ENCODE measurements around the gene EXOC3L4. TPM values are rescaled to one million over a fixed set of nuclear protein-coding genes. Genes with fewer than 3 reads are reported as not detected.
A peak's percentile ranks its signal among the peaks of the same experiment; 100 is the strongest.

EXOC3L4 gene
- total and polyA plus RNA-seq, 2 donors: 16.0 to 83.7 TPM

GRCh38 chr14:103057372-103058163 is 37.0 kb upstream of the EXOC3L4 start, which contains the start of gene CDC42BPB:
Gene CDC42BPB (minus strand): TSS chr14:103057549. CDS start chr14:103057173, 376 bp downstream.
- peak within 1 kb of the TSS; percentile 25 to 56 for H3K4me3 ChIP-seq (ENCODE audit: low read length in 2 of 2)
- H3K4me1 ChIP-seq (ENCODE audit: control insufficient read depth in 2 of 2, insufficient read depth in 2 of 2, low read length in 2 of 2): no peaks in the 10 kb centered on the region
- DNase-seq (ENCODE audit: low read depth in 6 of 9, low spot score in 9 of 9): peak in 1 of 9 donors; percentile 32
- 2% methylated on average over 112 of the region's 113 CpGs for WGBS
- H3K27ac ChIP-seq (ENCODE audit: low read depth in 1 of 2, low read length in 1 of 2): peak within 1 kb of the TSS in 1 of 2 donors; percentile 58
- H3K36me3 ChIP-seq (ENCODE audit: control insufficient read depth in 2 of 2, insufficient read depth in 2 of 2, low read length in 1 of 2): no peaks in the 10 kb centered on the region
- H3K27me3 ChIP-seq (ENCODE audit: control insufficient read depth in 2 of 2, insufficient read depth in 1 of 2, low read length in 1 of 2): peaks cover 51 to 68% of the 10 kb centered on the region in 2 donors
- H3K9me3 ChIP-seq (ENCODE audit: control insufficient read depth in 2 of 2, insufficient read depth in 1 of 2, low read length in 1 of 2): no peaks in the 10 kb centered on the region

DNA sequence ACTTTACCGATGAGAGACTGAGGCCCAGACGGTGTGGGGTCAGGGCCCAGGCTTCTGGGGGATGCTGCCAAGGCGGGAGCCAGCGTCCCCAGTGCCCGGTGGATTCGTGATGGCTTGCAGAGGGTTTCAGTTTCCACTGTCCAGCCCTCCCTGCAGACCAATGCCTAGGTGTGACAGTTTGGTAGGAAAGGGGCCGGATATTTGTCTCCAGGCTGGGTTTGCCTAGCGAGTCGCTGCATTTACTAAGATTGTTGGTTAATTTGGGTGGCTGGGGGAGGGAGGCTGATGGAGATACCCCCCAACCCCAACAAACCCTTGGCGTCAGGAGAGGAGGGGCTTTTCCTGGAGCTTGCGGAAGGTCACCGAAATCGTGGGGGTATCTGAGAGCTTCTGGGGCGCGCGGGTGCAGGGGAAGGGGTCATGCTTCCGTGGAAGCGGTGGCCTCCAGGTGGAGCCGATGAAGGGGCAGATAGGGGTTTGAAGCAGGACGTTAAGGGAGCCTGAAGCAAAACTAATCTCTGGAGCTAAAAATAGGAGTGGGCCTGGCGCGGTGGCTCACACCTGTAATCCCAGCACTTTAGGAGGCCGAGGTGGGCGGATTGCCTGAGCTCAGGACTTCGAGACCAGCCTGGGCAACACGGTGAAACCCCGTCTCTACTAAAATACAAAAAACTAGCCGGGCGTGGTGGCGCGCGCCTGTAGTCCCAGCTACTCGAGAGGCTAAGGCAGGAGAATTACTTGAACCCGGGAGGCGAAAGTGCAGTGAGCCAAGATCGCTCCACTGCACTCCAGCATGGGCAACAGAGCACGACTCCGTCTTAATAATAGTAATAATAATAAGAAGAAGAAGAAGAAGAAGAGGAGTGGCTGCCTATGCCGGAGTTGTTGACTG is 36.1 kb upstream of the EXOC3L4 start:
- no peak for DNase-seq (ENCODE audit: low read depth in 6 of 9, low spot score in 9 of 9)
- H3K9me3 ChIP-seq (ENCODE audit: control insufficient read depth in 2 of 2, insufficient read depth in 1 of 2, low read length in 1 of 2): no peaks in the 10 kb centered on the region
- no peaks in the 10 kb centered on the region for H3K4me1 ChIP-seq (ENCODE audit: control insufficient read depth in 2 of 2, insufficient read depth in 2 of 2, low read length in 2 of 2)
- peak overlapping the region; percentile 25 to 56 for H3K4me3 ChIP-seq (ENCODE audit: low read length in 2 of 2)
- no peaks in the 10 kb centered on the region for H3K36me3 ChIP-seq (ENCODE audit: control insufficient read depth in 2 of 2, insufficient read depth in 2 of 2, low read length in 1 of 2)
- H3K27ac ChIP-seq (ENCODE audit: low read depth in 1 of 2, low read length in 1 of 2): no peak overlapping the region
- H3K27me3 ChIP-seq (ENCODE audit: control insufficient read depth in 2 of 2, insufficient read depth in 1 of 2, low read length in 1 of 2): peaks cover 51 to 68% of the 10 kb centered on the region in 2 donors
- WGBS: 56% methylated on average over 39 of the region's 39 CpGs

DNA sequence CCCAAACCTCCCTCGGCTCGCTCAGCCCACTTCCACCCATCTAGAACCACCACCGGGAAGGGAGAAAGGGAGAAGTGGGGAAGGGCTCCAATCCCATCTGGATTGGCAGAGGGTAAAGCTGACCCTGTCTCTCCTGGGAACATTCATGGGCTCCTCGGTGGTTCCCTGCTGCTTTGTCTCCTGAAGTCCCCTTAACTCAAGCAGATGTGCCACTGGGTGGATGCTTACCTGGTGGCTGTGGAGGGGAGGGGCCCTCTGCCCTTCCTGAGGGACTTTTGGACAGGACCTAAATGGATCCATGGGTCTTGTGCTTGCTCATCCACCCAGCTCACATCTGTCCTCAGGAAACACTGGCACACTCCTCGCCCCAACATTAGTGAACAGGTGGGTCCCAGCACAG is 35.0 kb upstream of the EXOC3L4 start:
- Histone ChIP-seq H3K9me3 (ENCODE audit: control insufficient read depth in 2 of 2, insufficient read depth in 1 of 2, low read length in 1 of 2) (no peaks in the 10 kb centered on the region), H3K4me3 (ENCODE audit: low read length in 2 of 2) (no peak overlapping the region), H3K36me3 (ENCODE audit: control insufficient read depth in 2 of 2, insufficient read depth in 2 of 2, low read length in 1 of 2) (no peaks in the 10 kb centered on the region), H3K27me3 (ENCODE audit: control insufficient read depth in 2 of 2, insufficient read depth in 1 of 2, low read length in 1 of 2) (peaks cover 51 to 66% of the 10 kb centered on the region in 2 donors), H3K4me1 (ENCODE audit: control insufficient read depth in 2 of 2, insufficient read depth in 2 of 2, low read length in 2 of 2) (no peaks in the 10 kb centered on the region), H3K27ac (ENCODE audit: low read depth in 1 of 2, low read length in 1 of 2) (no peak overlapping the region)
- no peak for DNase-seq (ENCODE audit: low read depth in 6 of 9, low spot score in 9 of 9)
- WGBS: 88% methylated on average over 5 of the region's 5 CpGs

GRCh38 chr14:103061482-103061976 is 33.0 kb upstream of the EXOC3L4 start:
- 88% methylated on average over 6 of the region's 6 CpGs for WGBS
- peaks cover 36 to 50% of the 10 kb centered on the region in 2 donors for H3K27me3 ChIP-seq (ENCODE audit: control insufficient read depth in 2 of 2, insufficient read depth in 1 of 2, low read length in 1 of 2)
- no peak overlapping the region for H3K27ac ChIP-seq (ENCODE audit: low read depth in 1 of 2, low read length in 1 of 2)
- H3K4me3 ChIP-seq (ENCODE audit: low read length in 2 of 2): no peak overlapping the region
- H3K36me3 ChIP-seq (ENCODE audit: control insufficient read depth in 2 of 2, insufficient read depth in 2 of 2, low read length in 1 of 2): no peaks in the 10 kb centered on the region
- H3K9me3 ChIP-seq (ENCODE audit: control insufficient read depth in 2 of 2, insufficient read depth in 1 of 2, low read length in 1 of 2): no peaks in the 10 kb centered on the region
- no peak for DNase-seq (ENCODE audit: low read depth in 6 of 9, low spot score in 9 of 9)
- H3K4me1 ChIP-seq (ENCODE audit: control insufficient read depth in 2 of 2, insufficient read depth in 2 of 2, low read length in 2 of 2): no peaks in the 10 kb centered on the region

DNA sequence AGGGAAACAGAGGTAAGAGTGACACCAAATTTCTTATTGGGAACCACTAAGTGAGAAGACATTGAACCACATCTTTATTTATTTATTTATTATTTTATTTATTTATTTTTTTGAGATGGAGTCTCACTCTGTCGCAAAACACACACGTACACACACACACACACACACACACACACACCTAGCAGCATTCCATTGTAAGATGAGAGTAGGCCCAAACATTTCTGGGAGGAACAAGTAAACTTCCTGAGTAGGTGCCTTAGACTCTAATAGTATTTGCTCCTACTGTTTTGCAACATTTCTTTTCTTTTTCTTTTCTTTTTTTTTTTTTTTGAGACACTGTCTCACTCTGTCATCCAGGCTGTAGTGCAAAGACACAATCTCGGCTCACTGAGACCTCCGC is 30.1 kb upstream of the EXOC3L4 start:
- no peak for DNase-seq (ENCODE audit: low read depth in 6 of 9, low spot score in 9 of 9)
- Histone ChIP-seq H3K36me3 (ENCODE audit: control insufficient read depth in 2 of 2, insufficient read depth in 2 of 2, low read length in 1 of 2) (no peaks in the 10 kb centered on the region), H3K27ac (ENCODE audit: low read depth in 1 of 2, low read length in 1 of 2) (no peak overlapping the region), H3K4me1 (ENCODE audit: control insufficient read depth in 2 of 2, insufficient read depth in 2 of 2, low read length in 2 of 2) (no peaks in the 10 kb centered on the region), H3K27me3 (ENCODE audit: control insufficient read depth in 2 of 2, insufficient read depth in 1 of 2, low read length in 1 of 2) (peaks cover 7 to 33% of the 10 kb centered on the region in 2 donors), H3K9me3 (ENCODE audit: control insufficient read depth in 2 of 2, insufficient read depth in 1 of 2, low read length in 1 of 2) (no peaks in the 10 kb centered on the region), H3K4me3 (ENCODE audit: low read length in 2 of 2) (no peak overlapping the region)
- WGBS: 98% methylated on average over 4 of the region's 4 CpGs

GRCh38 chr14:103064978-103065377 is 29.5 kb upstream of the EXOC3L4 start:
- no peak overlapping the region for H3K4me3 ChIP-seq (ENCODE audit: low read length in 2 of 2)
- no peaks in the 10 kb centered on the region for H3K36me3 ChIP-seq (ENCODE audit: control insufficient read depth in 2 of 2, insufficient read depth in 2 of 2, low read length in 1 of 2)
- no peaks in the 10 kb centered on the region for H3K9me3 ChIP-seq (ENCODE audit: control insufficient read depth in 2 of 2, insufficient read depth in 1 of 2, low read length in 1 of 2)
- DNase-seq (ENCODE audit: low read depth in 6 of 9, low spot score in 9 of 9): no peak
- peaks cover 2 to 27% of the 10 kb centered on the region in 2 donors for H3K27me3 ChIP-seq (ENCODE audit: control insufficient read depth in 2 of 2, insufficient read depth in 1 of 2, low read length in 1 of 2)
- 95% methylated on average over 12 of the region's 12 CpGs for WGBS
- no peak overlapping the region for H3K27ac ChIP-seq (ENCODE audit: low read depth in 1 of 2, low read length in 1 of 2)
- H3K4me1 ChIP-seq (ENCODE audit: control insufficient read depth in 2 of 2, insufficient read depth in 2 of 2, low read length in 2 of 2): no peaks in the 10 kb centered on the region

GRCh38 chr14:103065861-103066260 is 28.7 kb upstream of the EXOC3L4 start:
- WGBS: 91% methylated on average over 7 of the region's 7 CpGs
- no peaks in the 10 kb centered on the region for H3K4me1 ChIP-seq (ENCODE audit: control insufficient read depth in 2 of 2, insufficient read depth in 2 of 2, low read length in 2 of 2)

GRCh38 chr14:103066399-103066798 is 28.1 kb upstream of the EXOC3L4 start:
- 77% methylated on average over 9 of the region's 9 CpGs for WGBS

More at GRCh38 chr14:103065861-103066260, 28.7 kb upstream of the EXOC3L4 start:
- H3K36me3 ChIP-seq (ENCODE audit: control insufficient read depth in 2 of 2, insufficient read depth in 2 of 2, low read length in 1 of 2): no peaks in the 10 kb centered on the region
- no peak for DNase-seq (ENCODE audit: low read depth in 6 of 9, low spot score in 9 of 9)
- H3K9me3 ChIP-seq (ENCODE audit: control insufficient read depth in 2 of 2, insufficient read depth in 1 of 2, low read length in 1 of 2): no peaks in the 10 kb centered on the region
- no peak overlapping the region for H3K4me3 ChIP-seq (ENCODE audit: low read length in 2 of 2)
- no peak overlapping the region for H3K27ac ChIP-seq (ENCODE audit: low read depth in 1 of 2, low read length in 1 of 2)
- H3K27me3 ChIP-seq (ENCODE audit: control insufficient read depth in 2 of 2, insufficient read depth in 1 of 2, low read length in 1 of 2): peaks cover 0 to 21% of the 10 kb centered on the region in 2 donors

More at GRCh38 chr14:103066399-103066798, 28.1 kb upstream of the EXOC3L4 start:
- Histone ChIP-seq H3K9me3 (ENCODE audit: control insufficient read depth in 2 of 2, insufficient read depth in 1 of 2, low read length in 1 of 2) (no peaks in the 10 kb centered on the region), H3K4me1 (ENCODE audit: control insufficient read depth in 2 of 2, insufficient read depth in 2 of 2, low read length in 2 of 2) (no peaks in the 10 kb centered on the region), H3K36me3 (ENCODE audit: control insufficient read depth in 2 of 2, insufficient read depth in 2 of 2, low read length in 1 of 2) (no peaks in the 10 kb centered on the region), H3K27ac (ENCODE audit: low read depth in 1 of 2, low read length in 1 of 2) (no peak overlapping the region), H3K4me3 (ENCODE audit: low read length in 2 of 2) (no peak overlapping the region), H3K27me3 (ENCODE audit: control insufficient read depth in 2 of 2, insufficient read depth in 1 of 2, low read length in 1 of 2) (peaks cover 0 to 20% of the 10 kb centered on the region in 2 donors)
- no peak for DNase-seq (ENCODE audit: low read depth in 6 of 9, low spot score in 9 of 9)
